SK-N-MC (cell line): ENCODE data around the gene SBK2.

ENCODE experiments used
- DNase-seq: peaks from one replicate; pipeline ENCODE4 v3.0.0-alpha.2; 2011; ENCODE audit warnings: low read depth, low spot score
- H3K27ac ChIP-seq: fragments of 200-600 bp; sonication (generic); 2 replicates; pipeline ENCODE4 v1.5.1; 2016; ENCODE audit warnings: mixed run types
- H3K36me3 ChIP-seq: fragments of 200-600 bp; sonication (generic); 2 replicates; pipeline ENCODE4 v1.6.1; 2017; ENCODE audit warnings: antibody characterized with exemption, low read length, mixed read lengths; ENCODE audit not compliant: insufficient read depth
- H3K4me3 ChIP-seq: fragments of 200-600 bp; sonication (generic); 2 replicates; pipeline ENCODE4 v1.5.1; 2016
- H3K9ac ChIP-seq: fragments of 200-600 bp; sonication (generic); 2 replicates; pipeline ENCODE4 v1.8.0; 2017; ENCODE audit warnings: mixed run types, mixed read lengths; ENCODE audit not compliant: insufficient read length
- H3K9me3 ChIP-seq: fragments of 200-600 bp; sonication (generic); 2 replicates; pipeline ENCODE4 v1.6.1; 2017; ENCODE audit warnings: low read depth, mild to moderate bottlenecking, antibody characterized with exemption, low read length, moderate library complexity, mixed read lengths
- EZH2 ChIP-seq: fragments of 200-600 bp; sonication (generic); IDR thresholded peaks from one replicate; pipeline ENCODE4 v1.6.1; 2017; ENCODE audit warnings: antibody characterized with exemption
- FOXP2 ChIP-seq: optimal IDR thresholded peaks from 2 replicates; pipeline ENCODE3; 2011; ENCODE audit warnings: mild to moderate bottlenecking, moderate library complexity; ENCODE audit not compliant: insufficient read depth; ENCODE audit errors: extremely low read length, control extremely low read depth
- POLR2AphosphoS5 ChIP-seq: IDR thresholded peaks from 2 replicates; pipeline ENCODE4 v1.6.1; 2012; ENCODE audit warnings: mild to moderate bottlenecking, low read depth, low read length, borderline replicate concordance

SBK2 gene

DNA sequence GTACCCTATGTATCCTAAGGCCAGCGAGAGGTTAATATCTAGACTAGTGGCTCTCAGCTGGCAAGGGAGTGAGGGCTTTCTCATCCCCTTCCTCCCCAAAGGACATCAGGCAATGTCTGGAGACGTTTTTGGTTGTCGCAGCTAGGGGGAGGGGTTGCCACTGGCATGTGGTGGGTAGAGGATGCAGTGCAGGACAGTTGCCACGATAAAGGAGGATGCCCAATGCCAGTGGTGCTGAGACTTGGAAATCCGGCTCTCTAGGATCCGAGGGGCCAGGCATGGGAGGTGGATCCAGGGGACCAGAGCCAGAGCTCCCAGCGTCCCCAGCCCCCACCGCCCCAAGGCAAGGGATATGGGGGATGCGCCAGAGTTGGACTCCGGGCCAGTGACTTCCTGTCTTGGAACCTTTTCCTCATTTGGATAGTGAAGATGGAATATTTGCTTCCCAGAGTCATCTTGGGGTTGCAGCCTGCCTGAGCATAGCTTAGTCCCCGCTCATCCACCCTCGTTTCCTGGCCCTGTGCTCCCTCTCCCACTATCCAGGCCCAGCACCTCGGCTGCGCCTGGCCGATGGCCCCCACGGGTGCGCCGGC, 43.8 kb downstream of the SBK2 start:
- Histone ChIP-seq H3K4me3 (no peak overlapping the region), H3K9ac (no peak overlapping the region), H3K36me3 (no peaks in the 10 kb centered on the region), H3K27ac (no peak overlapping the region), H3K9me3 (no peaks in the 10 kb centered on the region)
- DNase-seq: no peak
- TF ChIP-seq EZH2: no peak
- TF ChIP-seq FOXP2: no peak
- TF ChIP-seq POLR2AphosphoS5: no peak

GRCh38 chr19:55492362-55492944, 44.5 kb downstream of the SBK2 start:
- H3K36me3 ChIP-seq: no peaks in the 10 kb centered on the region
- no peak overlapping the region for H3K27ac ChIP-seq
- H3K9ac ChIP-seq: no peak overlapping the region
- H3K9me3 ChIP-seq: no peaks in the 10 kb centered on the region
- TF ChIP-seq FOXP2: no peak
- no peak for TF ChIP-seq POLR2AphosphoS5
- no peak for TF ChIP-seq EZH2
- H3K4me3 ChIP-seq: no peak overlapping the region
- DNase-seq: no peak

GRCh38 chr19:55491546-55492360, 45.2 kb downstream of the SBK2 start:
- no peak overlapping the region for H3K27ac ChIP-seq
- no peak overlapping the region for H3K9ac ChIP-seq
- no peak overlapping the region for H3K4me3 ChIP-seq
- DNase-seq: no peak
- H3K9me3 ChIP-seq: no peaks in the 10 kb centered on the region
- TF ChIP-seq FOXP2: no peak
- TF ChIP-seq POLR2AphosphoS5: no peak
- TF ChIP-seq EZH2: no peak
- H3K36me3 ChIP-seq: no peaks in the 10 kb centered on the region

DNA sequence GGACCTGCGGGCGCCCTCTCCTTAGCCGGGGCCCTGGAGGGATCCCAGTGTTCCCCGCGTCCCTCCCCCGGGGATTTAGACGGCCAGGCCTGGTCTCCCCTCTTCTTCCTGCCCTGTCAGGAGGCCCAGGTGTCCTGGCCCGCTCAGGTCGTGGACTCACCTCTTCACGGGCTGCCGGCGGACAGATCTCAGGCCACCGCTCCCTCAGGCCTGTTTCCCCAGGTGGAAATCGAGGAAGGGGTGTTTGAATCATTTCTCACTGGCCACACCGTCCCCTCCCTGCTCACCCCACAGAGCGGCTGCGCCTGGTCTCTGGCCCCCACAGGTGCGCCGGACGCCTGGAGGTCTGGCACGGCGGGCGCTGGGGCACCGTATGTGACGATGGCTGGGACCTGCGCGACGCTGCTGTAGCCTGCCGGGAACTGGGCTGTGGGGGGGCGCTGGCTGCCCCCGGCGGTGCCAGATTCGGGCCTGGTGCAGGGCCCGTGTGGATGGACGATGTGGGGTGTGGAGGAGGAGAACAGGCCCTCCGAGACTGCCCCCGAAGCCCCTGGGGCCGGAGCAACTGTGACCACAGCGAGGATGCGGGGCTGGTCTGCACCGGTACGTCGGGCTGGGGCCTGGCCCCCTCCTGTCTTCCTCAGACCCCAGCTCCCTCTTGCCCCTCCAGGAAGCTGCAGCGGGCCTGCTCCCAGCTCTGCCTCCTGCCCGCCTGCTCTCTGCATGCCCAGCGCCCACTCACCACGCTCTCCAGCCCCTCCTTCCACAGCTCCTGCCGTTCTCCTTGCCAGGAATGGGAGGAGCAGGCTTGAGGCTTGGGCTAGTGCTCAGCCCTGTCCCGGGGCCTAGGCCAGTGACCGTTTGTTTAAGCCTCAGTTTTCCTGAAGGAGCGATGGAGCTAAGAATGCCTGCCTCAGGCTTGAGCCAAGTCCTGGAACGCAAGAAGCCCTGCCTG, 46.2 kb downstream of the SBK2 start:
- no peak for DNase-seq

GRCh38 chr19:55489711-55490477, 47.0 kb downstream of the SBK2 start:
- H3K27ac ChIP-seq: no peak overlapping the region
- no peak overlapping the region for H3K4me3 ChIP-seq
- no peaks in the 10 kb centered on the region for H3K9me3 ChIP-seq
- no peaks in the 10 kb centered on the region for H3K36me3 ChIP-seq
- H3K9ac ChIP-seq: no peak overlapping the region
- TF ChIP-seq POLR2AphosphoS5 (no peak), EZH2 (no peak), FOXP2 (no peak)
- no peak for DNase-seq

More for the DNA sequence above, 46.2 kb downstream of the SBK2 start:
- Histone ChIP-seq H3K9me3 (no peaks in the 10 kb centered on the region), H3K27ac (no peak overlapping the region), H3K9ac (no peak overlapping the region), H3K4me3 (no peak overlapping the region), H3K36me3 (no peaks in the 10 kb centered on the region)
- TF ChIP-seq EZH2 (no peak), POLR2AphosphoS5 (no peak), FOXP2 (no peak)

- Histone ChIP-seq H3K36me3 (no peaks in the 10 kb centered on the region), H3K4me3 (no peak overlapping the region), H3K27ac (no peak overlapping the region), H3K9me3 (no peaks in the 10 kb centered on the region), H3K9ac (no peak overlapping the region)
- no peak for DNase-seq
- TF ChIP-seq EZH2 (no peak), FOXP2 (no peak), POLR2AphosphoS5 (no peak)
Measured at GRCh38 chr19:55488986-55489710, 47.8 kb downstream of the SBK2 start.

DNA sequence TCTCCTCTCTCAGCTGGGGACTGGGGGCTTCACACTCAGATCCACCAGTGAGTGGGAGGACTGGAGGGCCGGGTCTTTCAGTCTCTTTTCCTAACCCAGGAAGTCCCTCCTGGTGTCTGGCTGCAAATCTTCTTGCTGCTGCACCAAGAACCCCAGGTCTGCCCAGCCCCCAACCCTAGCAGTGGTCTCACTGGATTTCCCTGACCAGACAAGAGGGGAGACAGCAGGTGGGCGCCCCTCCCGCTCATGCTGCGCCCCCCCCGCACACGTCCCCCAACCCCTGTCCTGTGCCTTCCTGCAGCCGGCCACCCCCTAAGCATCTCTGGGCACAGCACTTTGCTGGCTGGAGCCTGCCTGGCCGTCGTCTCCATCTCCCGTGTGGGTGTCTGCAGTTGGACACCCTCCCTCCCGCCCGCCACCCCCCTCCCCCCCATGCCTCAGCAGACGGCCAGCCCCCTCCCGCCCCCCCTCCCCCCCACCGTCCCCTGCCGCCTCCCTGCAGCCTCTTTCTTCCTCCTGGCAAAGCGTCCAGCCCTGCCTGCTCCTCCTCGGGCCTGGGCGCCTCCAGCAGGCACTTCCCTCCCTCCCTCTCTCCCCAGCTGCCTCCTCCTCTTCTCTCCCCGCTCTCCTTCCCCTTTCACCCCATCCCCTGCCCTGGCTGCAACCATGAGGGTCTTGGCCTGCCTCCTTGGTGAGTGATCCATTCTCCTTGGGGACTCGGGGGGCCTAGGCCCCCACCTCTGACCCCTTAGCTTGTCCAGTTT, 48.8 kb downstream of the SBK2 start, which contains the start of gene SSC5D:
Gene SSC5D, plus strand, starts transcription at position 513 of the 764 bp plus-strand sequence. Its CDS starts 154 bp downstream, at position 667.
- no peak for DNase-seq
- peak within 1 kb of the TSS; percentile 22 for H3K9ac ChIP-seq
- no peak within 1 kb of the TSS for H3K4me3 ChIP-seq
- no peak for TF ChIP-seq FOXP2
- H3K9me3 ChIP-seq: no peaks in the 10 kb centered on the region
- peak within 1 kb of the TSS; percentile 77; the same call in 1 of the 2 replicates for H3K27ac ChIP-seq
- no peaks in the 10 kb centered on the region for H3K36me3 ChIP-seq
